B cell (primary cell): ENCODE measurements around the gene NFKBIZ.

Experiments used
- EZH2 ChIP-seq: IDR thresholded peaks from 2 replicates; pipeline ENCODE4 v1.6.1; 2012; ENCODE audit warnings: borderline replicate concordance, low read depth, mild to moderate bottlenecking, moderate library complexity, low read length; ENCODE audit not compliant: insufficient read depth, poor library complexity, severe bottlenecking
- TF ChIP-seq, protein P1 (sequence below): fragments of 200-600 bp; IDR thresholded peaks from one replicate; pipeline ENCODE4 v1.8.0; 2022; ENCODE audit warnings: antibody characterized with exemption, mild to moderate bottlenecking

DNA sequence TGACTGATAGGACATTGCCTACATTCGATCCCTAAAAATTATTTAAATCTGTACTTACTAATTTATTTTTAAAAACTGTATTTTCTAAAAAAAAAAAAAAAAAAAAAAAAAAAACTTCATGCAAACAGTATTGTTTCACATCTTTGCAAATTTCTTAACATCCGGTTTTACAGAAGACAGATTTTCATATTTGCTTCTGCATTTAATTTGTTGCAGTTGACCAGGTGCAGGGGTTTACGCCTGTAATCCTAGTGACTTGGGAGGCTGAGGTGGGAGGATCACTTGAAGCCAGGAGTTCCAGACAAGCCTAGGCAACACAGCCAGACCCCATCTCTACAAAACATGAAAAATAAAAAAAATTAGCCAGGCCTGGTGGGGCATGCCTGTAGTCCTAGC is 6.4 kb upstream of the NFKBIZ start:
- TF ChIP-seq, protein P1, sequence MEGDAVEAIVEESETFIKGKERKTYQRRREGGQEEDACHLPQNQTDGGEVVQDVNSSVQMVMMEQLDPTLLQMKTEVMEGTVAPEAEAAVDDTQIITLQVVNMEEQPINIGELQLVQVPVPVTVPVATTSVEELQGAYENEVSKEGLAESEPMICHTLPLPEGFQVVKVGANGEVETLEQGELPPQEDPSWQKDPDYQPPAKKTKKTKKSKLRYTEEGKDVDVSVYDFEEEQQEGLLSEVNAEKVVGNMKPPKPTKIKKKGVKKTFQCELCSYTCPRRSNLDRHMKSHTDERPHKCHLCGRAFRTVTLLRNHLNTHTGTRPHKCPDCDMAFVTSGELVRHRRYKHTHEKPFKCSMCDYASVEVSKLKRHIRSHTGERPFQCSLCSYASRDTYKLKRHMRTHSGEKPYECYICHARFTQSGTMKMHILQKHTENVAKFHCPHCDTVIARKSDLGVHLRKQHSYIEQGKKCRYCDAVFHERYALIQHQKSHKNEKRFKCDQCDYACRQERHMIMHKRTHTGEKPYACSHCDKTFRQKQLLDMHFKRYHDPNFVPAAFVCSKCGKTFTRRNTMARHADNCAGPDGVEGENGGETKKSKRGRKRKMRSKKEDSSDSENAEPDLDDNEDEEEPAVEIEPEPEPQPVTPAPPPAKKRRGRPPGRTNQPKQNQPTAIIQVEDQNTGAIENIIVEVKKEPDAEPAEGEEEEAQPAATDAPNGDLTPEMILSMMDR, result no peak
- TF ChIP-seq EZH2, result no peak
